22Rv1 (cell line): Measurements from ENCODE around the gene KLF3.

ENCODE experiments used
- H3K27ac ChIP-seq: fragments of 450-650 bp; 2 replicates; pipeline ENCODE4 v1.5.1; 2017
- ZFX ChIP-seq: fragments of 450-650 bp; IDR thresholded peaks from 2 replicates; pipeline ENCODE4 v1.6.1; 2017; ENCODE audit warnings: antibody characterized with exemption, borderline replicate concordance
- TF ChIP-seq, protein P1 (sequence below): fragments of 450-650 bp; IDR thresholded peaks from 2 replicates; pipeline ENCODE4 v1.5.1; 2017; ENCODE audit warnings: mild to moderate bottlenecking

The KLF3 gene

DNA sequence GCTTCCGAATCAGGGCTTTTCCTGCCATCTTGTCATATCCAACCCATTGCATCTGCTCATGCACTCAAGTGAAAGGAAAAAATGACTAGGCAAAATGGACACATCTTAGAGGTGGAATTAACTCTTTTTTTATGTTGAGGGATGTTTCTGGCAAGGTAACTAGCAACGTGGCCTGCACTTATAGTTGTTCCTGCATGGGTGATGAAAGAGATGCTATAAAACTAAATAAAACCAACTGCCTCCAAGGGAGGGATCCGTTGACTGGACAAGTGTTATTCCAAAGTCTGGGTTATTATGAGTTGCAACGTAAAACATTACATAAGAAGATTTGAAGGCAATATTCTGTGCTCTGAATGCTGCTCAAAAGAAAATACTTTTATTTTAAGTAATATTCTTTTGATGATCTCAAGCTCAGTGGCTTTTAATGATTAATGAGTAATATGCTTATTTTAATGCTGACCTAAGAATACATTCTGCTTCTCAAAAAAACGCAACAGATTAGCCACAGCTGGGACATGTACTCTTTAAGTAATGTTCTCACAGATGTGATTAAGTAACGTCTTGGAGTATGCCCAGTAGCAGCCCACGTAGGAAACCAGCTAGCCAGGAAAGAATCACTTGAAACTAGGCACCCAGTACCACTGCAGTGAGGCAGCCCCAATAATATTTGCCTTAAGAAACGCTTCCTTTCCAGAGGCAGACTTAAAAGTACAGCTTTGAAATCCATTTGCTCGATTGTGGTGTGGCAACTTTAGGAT is 27.4 kb downstream of the KLF3 start:
- no peak for TF ChIP-seq ZFX
- TF ChIP-seq, protein P1, sequence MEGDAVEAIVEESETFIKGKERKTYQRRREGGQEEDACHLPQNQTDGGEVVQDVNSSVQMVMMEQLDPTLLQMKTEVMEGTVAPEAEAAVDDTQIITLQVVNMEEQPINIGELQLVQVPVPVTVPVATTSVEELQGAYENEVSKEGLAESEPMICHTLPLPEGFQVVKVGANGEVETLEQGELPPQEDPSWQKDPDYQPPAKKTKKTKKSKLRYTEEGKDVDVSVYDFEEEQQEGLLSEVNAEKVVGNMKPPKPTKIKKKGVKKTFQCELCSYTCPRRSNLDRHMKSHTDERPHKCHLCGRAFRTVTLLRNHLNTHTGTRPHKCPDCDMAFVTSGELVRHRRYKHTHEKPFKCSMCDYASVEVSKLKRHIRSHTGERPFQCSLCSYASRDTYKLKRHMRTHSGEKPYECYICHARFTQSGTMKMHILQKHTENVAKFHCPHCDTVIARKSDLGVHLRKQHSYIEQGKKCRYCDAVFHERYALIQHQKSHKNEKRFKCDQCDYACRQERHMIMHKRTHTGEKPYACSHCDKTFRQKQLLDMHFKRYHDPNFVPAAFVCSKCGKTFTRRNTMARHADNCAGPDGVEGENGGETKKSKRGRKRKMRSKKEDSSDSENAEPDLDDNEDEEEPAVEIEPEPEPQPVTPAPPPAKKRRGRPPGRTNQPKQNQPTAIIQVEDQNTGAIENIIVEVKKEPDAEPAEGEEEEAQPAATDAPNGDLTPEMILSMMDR: no peak
- no peak overlapping the region for H3K27ac ChIP-seq

GRCh38 chr4:38692421-38692820 is 28.4 kb downstream of the KLF3 start:
- TF ChIP-seq, protein P1: no peak
- no peak for TF ChIP-seq ZFX
- H3K27ac ChIP-seq: no peak overlapping the region

GRCh38 chr4:38693569-38693968 is 29.6 kb downstream of the KLF3 start:
- H3K27ac ChIP-seq: no peak overlapping the region
- TF ChIP-seq, protein P1: no peak
- no peak for TF ChIP-seq ZFX

- no peak overlapping the region for H3K27ac ChIP-seq
- no peak for TF ChIP-seq ZFX
- TF ChIP-seq, protein P1: no peak
These were observed 30.3 kb downstream of the KLF3 start for GRCh38 chr4:38694330-38694729.

DNA sequence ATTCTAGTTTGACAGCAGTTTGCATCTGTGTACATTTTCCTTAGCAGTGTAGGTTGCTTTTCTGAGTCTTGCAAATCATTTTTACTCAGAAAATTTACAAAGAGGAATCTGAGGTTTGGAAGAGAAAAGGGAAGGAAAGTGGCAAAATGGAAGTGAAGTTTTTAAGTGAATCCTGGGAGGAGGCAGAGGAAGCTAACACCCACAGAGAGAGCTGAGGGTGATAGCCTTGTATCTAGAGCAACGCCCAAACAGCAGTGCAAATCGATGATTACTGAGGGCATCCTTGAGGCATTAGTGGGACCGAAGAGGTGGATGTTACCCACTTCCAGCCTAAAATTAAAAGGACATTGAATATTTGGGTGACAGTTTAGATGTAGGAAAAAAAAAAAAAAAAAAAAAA is 31.8 kb downstream of the KLF3 start:
- TF ChIP-seq, protein P1: no peak
- no peak for TF ChIP-seq ZFX
- H3K27ac ChIP-seq: 0 out of 2 replicates have a peak overlapping the region, but pooled peaks have one; percentile 13

GRCh38 chr4:38696697-38697096 is 32.7 kb downstream of the KLF3 start:
- no peak overlapping the region for H3K27ac ChIP-seq
- no peak for TF ChIP-seq ZFX
- TF ChIP-seq, protein P1: no peak

- no peak for TF ChIP-seq ZFX
- TF ChIP-seq, protein P1: no peak
- 0 out of 2 replicates have a peak overlapping the region, but pooled peaks have one; percentile 7 for H3K27ac ChIP-seq
These were observed 34.2 kb downstream of the KLF3 start for GRCh38 chr4:38698176-38698575.
